Measurements from ENCODE around the gene EI24. TPM values are rescaled to one million over a fixed set of nuclear protein-coding genes. Genes with fewer than 3 reads are reported as not detected.

Gene EI24
- total and polyA plus RNA-seq, 2 donors from 2014 or later = 63.3 to 69.1 TPM

DNA sequence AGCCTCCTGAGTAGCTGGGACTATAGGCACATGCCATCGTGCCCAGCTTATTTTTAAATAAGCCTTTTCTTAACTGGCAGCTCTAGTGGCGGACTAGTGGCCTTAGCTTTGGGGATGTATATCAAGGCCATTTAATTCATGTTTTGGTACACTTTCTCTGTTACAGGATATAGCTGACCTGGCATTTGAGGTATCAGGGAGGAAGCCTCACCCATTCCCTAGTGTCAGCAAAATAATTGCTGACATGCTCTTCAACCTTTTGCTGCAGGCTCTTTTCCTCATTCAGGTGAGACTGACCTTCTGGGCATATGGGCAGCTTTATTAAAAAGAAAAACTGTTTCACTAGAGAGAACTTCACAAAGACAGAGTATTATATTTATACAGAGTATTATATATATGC lies 9.5 kb downstream of the EI24 start:
- Histone ChIP-seq H3K4me3 (ENCODE audit: low read length in 3 of 3) (no peak overlapping the region), H3K9me3 (ENCODE audit: control insufficient read depth in 2 of 3, insufficient read depth in 1 of 3, low read length in 3 of 3) (no peaks in the 10 kb centered on the region), H3K9ac (ENCODE audit: low read length in 3 of 3) (no peak overlapping the region), H3K36me3 (ENCODE audit: control insufficient read depth in 2 of 3, insufficient read depth in 3 of 3, low read length in 3 of 3) (peaks cover 11 to 59% (median 41%) of the 10 kb centered on the region in 3 donors), H3K4me1 (ENCODE audit: control insufficient read depth in 2 of 3, insufficient read depth in 2 of 3, low read depth in 1 of 3, low read length in 3 of 3) (no peaks in the 10 kb centered on the region), H3K27ac (ENCODE audit: low read depth in 2 of 2, low read length in 2 of 2) (no peak overlapping the region), H3K27me3 (ENCODE audit: control insufficient read depth, insufficient read depth, low read length) (no peaks in the 10 kb centered on the region)
- DNase-seq (no peak), FAIRE-seq (no peak)
- intact Hi-C loops (cut with DNase I) = no loop called here
- TF ChIP-seq, protein P1, sequence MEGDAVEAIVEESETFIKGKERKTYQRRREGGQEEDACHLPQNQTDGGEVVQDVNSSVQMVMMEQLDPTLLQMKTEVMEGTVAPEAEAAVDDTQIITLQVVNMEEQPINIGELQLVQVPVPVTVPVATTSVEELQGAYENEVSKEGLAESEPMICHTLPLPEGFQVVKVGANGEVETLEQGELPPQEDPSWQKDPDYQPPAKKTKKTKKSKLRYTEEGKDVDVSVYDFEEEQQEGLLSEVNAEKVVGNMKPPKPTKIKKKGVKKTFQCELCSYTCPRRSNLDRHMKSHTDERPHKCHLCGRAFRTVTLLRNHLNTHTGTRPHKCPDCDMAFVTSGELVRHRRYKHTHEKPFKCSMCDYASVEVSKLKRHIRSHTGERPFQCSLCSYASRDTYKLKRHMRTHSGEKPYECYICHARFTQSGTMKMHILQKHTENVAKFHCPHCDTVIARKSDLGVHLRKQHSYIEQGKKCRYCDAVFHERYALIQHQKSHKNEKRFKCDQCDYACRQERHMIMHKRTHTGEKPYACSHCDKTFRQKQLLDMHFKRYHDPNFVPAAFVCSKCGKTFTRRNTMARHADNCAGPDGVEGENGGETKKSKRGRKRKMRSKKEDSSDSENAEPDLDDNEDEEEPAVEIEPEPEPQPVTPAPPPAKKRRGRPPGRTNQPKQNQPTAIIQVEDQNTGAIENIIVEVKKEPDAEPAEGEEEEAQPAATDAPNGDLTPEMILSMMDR (IDR thresholded peaks at IDR 0.05; ENCODE audit: borderline replicate concordance, extremely low read depth, insufficient read depth) = no peak

DNA sequence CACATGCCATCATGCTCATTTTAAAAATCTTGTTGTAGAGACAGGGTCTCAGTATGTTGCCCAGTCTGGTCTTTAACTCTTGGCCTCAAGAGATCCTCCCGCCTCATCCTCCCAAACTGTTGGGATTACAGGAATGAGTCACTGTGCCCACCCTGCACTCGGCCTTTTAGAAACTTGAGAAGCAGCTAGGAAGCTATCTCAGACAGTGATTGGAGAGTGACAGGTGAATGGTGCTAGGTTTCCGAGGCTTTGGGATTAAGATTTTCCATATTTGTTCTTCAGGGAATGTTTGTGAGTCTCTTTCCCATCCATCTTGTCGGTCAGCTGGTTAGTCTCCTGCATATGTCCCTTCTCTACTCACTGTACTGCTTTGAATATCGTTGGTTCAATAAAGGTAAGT lies 10.5 kb downstream of the EI24 start:
- H3K4me1 ChIP-seq (ENCODE audit: control insufficient read depth in 2 of 3, insufficient read depth in 2 of 3, low read depth in 1 of 3, low read length in 3 of 3) = no peaks in the 10 kb centered on the region
- intact Hi-C loops (cut with DNase I) = no loop called here
- H3K4me3 ChIP-seq (ENCODE audit: low read length in 3 of 3) = no peak overlapping the region
- no peak overlapping the region for H3K27ac ChIP-seq (ENCODE audit: low read depth in 2 of 2, low read length in 2 of 2)
- H3K27me3 ChIP-seq (ENCODE audit: control insufficient read depth, insufficient read depth, low read length) = no peaks in the 10 kb centered on the region
- FAIRE-seq = no peak
- no peaks in the 10 kb centered on the region for H3K9me3 ChIP-seq (ENCODE audit: control insufficient read depth in 2 of 3, insufficient read depth in 1 of 3, low read length in 3 of 3)
- peaks cover 11 to 60% (median 40%) of the 10 kb centered on the region in 3 donors for H3K36me3 ChIP-seq (ENCODE audit: control insufficient read depth in 2 of 3, insufficient read depth in 3 of 3, low read length in 3 of 3)
- no peak for DNase-seq
- TF ChIP-seq, protein P1 (IDR thresholded peaks at IDR 0.05; ENCODE audit: borderline replicate concordance, extremely low read depth, insufficient read depth) = no peak
- no peak overlapping the region for H3K9ac ChIP-seq (ENCODE audit: low read length in 3 of 3)

DNA sequence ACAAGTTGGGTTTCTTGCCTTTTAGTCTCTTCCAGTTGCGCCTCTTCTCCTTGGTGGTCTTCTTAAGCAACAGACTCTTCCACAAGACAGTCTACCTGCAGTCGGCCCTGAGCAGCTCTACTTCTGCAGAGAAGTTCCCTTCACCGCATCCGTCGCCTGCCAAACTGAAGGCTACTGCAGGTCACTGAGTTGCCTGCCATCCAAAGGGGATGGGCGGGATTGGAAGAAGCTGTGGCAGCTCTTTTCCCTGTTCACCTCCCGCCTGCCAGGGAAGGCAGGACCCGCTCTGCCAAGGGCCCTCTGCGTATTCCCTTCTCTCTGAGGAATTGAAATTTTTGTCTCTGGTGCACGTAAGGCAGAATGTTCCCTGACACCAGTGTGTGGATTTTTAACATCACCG lies 14.2 kb downstream of the EI24 start:
- H3K36me3 ChIP-seq (ENCODE audit: control insufficient read depth in 2 of 3, insufficient read depth in 3 of 3, low read length in 3 of 3) = peaks cover 6 to 33% (median 19%) of the 10 kb centered on the region in 3 donors
- FAIRE-seq = no peak

More for the DNA sequence above, 14.2 kb downstream of the EI24 start:
- Histone ChIP-seq H3K4me1 (ENCODE audit: control insufficient read depth in 2 of 3, insufficient read depth in 2 of 3, low read depth in 1 of 3, low read length in 3 of 3) (no peaks in the 10 kb centered on the region), H3K27me3 (ENCODE audit: control insufficient read depth, insufficient read depth, low read length) (no peaks in the 10 kb centered on the region), H3K4me3 (ENCODE audit: low read length in 3 of 3) (no peak overlapping the region), H3K9me3 (ENCODE audit: control insufficient read depth in 2 of 3, insufficient read depth in 1 of 3, low read length in 3 of 3) (no peaks in the 10 kb centered on the region), H3K9ac (ENCODE audit: low read length in 3 of 3) (no peak overlapping the region), H3K27ac (ENCODE audit: low read depth in 2 of 2, low read length in 2 of 2) (no peak overlapping the region)
- intact Hi-C loops (cut with DNase I) = no loop called here
- TF ChIP-seq, protein P1 (IDR thresholded peaks at IDR 0.05; ENCODE audit: borderline replicate concordance, extremely low read depth, insufficient read depth) = no peak
- no peak for DNase-seq
